GM21825 (cell line): ENCODE data around the gene TTC21A.
"Not testable (repeated sequence)": the region's sequence is repeated elsewhere in the genome, so short reads cannot be mapped to it uniquely, and the experiment has no call there.

Source experiments
- ATAC-seq: cut with Tn5 transposase; IDR thresholded peaks from one replicate; pipeline ENCODE4 v1.9.1; 2021; ENCODE audit warnings: mild to moderate bottlenecking, moderate library complexity; ENCODE audit not compliant: unreplicated experiment

The TTC21A gene, protein sequence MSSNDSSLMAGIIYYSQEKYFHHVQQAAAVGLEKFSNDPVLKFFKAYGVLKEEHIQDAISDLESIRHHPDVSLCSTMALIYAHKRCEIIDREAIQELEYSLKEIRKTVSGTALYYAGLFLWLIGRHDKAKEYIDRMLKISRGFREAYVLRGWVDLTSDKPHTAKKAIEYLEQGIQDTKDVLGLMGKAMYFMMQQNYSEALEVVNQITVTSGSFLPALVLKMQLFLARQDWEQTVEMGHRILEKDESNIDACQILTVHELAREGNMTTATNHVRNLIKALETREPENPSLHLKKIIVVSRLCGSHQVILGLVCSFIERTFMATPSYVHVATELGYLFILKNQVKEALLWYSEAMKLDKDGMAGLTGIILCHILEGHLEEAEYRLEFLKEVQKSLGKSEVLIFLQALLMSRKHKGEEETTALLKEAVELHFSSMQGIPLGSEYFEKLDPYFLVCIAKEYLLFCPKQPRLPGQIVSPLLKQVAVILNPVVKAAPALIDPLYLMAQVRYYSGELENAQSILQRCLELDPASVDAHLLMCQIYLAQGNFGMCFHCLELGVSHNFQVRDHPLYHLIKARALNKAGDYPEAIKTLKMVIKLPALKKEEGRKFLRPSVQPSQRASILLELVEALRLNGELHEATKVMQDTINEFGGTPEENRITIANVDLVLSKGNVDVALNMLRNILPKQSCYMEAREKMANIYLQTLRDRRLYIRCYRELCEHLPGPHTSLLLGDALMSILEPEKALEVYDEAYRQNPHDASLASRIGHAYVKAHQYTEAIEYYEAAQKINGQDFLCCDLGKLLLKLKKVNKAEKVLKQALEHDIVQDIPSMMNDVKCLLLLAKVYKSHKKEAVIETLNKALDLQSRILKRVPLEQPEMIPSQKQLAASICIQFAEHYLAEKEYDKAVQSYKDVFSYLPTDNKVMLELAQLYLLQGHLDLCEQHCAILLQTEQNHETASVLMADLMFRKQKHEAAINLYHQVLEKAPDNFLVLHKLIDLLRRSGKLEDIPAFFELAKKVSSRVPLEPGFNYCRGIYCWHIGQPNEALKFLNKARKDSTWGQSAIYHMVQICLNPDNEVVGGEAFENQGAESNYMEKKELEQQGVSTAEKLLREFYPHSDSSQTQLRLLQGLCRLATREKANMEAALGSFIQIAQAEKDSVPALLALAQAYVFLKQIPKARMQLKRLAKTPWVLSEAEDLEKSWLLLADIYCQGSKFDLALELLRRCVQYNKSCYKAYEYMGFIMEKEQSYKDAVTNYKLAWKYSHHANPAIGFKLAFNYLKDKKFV (N-terminal part only)

DNA sequence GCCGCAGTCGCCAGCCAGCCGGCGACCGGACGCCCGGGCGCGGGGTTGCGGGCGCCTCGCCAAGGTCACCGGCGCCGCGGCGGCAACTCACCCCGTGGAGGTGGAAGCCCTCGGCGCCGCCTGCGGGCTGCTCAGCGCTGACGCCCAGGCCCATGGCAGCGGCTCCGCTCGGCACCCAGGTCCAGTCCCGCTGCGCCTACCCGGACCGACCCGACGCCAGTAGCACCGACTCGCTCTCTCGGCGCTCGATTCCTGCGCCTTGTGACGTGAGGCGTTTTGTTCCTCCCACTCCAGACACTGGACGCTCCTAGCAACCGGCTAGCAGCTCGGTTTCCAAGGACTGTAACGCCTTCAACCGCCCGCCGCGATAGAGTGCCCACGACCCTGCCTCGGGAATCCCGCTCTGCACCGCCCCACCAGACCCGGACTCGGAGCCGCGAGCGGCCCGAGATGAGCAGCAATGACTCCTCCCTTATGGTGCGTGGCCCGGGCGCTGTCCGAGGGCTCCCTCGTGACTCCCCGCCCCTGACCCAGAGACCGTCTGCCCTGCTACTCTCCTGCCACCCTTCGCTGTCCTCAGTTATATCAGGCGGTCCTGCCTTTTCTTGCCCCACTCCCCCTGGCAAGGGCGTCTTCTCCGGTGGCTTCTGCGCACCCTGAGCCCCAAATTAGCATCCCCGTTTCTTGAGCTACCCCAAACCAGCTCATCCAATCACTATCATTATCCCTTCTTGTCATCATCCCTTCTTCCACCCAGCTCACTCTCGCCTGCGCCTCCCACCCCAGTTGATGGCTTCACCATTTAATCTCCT, at the start of gene TTC21A, which contains the start of gene GORASP1:
Gene TTC21A (plus strand): TSS at position 293 of the 812 bp plus-strand sequence. CDS start 158 bp downstream, at position 451.
Gene GORASP1 (minus strand): TSS at position 240 of the 812 bp plus-strand sequence. CDS start 86 bp downstream, at position 154.
- ATAC-seq: peak; percentile 50

DNA sequence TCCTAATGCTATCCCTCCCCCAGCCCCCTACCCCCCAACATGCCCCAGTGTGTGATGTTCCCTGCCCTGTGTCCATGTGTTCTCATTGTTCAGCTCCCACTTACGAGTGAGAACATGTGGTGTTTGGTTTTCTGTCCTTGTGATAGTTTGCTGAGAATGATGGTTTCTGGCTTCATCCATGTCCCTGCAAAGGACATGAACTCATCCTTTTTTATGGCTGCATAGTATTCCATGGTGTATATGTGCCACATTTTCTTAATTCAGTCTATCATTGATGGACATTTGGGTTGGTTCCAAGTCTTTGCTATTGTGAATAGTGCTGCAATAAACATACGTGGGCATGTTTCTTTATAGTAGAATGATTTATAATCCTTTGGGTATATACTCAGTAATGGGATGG, 46.3 kb upstream of the TTC21A start:
- ATAC-seq: not testable (repeated sequence)

DNA sequence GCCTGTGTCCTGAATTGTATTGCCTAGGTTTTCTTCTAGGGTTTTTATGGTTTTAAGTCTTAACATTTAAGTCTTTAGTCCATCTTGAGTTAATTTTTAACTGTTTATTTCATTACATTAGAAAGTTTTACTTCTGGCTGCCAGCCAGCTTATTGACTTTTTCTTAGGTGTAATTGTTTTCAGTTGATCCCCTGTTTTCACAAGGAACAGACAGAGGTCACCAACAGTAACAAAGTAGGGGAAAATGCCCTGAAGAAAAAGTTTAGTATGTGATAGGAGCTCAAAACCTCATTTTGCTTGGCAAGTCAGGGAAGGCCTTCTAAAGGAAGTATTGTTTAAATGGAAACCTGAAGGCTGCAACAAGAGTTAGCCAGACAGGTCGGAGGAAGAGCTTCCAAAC, 45.3 kb upstream of the TTC21A start:
- ATAC-seq: no peak

DNA sequence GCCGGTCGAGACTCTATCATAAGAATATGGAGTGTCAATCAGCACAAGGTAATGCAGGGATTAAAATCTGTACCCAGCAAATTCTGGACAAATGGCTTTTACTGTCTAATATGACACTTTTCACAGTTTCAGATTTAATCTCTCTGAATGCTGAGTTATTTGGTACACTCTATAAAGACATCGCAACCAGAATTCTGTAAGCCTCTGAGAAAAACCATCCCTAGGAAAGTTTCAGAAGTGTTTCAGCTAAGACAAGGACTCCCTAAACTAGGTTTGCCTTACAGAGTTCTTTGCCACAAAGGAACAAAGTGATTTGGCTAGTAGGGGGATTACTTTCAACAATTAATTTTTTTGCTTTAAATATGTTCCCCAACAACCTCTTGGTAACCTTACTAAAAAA, 44.3 kb upstream of the TTC21A start:
- no peak for ATAC-seq

DNA sequence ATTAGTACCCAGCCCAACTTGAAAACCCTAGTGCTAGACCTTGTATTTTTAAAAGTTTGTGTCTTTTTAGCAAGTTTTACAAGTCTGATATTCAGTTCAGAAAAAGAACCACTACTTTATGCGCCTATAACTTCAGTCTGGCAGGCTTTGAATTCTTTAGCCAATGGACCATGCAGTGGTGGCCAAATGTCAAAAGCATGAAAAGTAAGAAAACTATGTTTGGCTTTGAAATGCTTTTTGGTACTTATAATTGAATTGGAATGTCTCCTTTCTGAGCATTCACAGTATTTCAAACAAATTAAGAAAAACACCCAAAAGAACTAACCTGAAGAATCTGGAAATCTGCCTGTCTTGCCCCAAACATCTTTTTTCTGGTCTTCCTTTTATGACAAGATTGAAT, 42.8 kb upstream of the TTC21A start:
- ATAC-seq: no peak

DNA sequence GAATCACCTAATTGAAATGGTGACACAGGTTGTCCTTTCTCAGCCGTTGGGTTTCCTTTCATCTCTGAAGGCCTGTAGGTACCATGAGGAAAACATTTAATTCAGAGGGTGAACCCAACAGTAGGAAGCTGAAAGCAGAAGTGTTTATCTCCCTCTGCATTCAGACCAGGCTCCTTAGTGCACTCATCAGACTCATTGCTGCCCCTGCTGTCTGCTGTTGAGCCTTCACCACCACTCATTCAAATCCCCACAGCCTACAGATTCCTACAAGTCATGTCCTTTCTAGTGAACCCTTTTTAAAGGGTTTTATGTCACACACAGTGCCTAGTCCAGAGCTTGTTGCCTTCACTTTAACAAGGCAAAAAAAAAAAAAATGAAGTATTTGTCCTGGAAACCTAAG, 42.3 kb upstream of the TTC21A start:
- ATAC-seq: peak; percentile 98

DNA sequence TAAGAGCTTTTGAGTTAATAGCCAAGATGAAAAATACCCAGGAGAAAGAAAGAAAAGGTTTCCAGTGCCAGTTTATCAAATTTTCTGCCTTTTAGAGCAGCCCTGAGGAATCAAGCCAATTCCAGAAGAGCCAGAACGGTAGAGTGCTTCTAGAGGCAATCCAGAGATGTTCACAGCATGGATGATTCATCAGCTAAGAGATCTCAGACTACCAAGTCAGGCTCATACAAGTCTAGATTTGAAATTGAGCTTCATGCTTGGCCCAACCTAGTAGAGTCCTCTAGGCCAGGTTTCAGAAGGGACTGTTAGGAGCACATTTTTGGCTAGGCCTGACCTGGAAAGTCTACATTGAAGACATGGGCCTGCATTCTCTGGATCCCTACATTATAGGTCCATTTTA, 40.2 kb upstream of the TTC21A start:
- ATAC-seq: no peak

DNA sequence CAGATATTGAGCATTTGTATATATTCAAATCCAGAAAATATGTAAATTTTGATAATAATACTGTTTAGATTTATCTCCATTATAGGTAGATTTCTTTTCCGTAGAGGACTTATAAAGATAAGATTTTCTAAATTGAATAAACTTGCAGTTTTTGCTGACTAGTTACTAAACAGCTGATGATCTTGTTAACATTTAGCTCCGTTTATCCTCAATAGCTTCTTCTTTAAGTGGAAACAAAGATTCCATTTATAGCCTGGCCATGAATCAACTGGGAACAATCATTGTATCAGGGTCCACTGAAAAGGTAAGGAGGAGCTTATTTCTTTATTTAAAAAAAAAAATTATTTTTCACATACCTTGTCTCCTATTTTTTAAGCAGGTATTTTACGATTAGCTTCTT, 38.9 kb upstream of the TTC21A start:
- no peak for ATAC-seq

DNA sequence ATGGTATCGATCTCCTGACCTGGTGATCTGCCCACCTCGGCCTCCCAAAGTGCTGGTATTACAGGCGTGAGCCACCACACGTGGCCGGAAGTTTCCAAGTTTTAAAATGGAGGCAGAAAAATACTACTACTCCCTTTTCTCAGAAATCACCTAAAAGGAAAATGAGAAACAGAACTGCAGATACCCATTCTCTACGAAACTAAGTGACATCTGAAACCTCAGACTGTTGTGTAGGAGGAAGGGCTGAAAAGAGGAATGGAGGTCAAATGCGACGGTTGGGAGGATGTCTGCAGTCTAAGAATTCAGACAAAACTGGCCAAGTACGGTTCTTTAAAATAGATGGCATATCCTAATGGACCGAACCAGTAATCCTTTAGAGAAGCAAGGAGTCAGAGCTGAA, 31.6 kb upstream of the TTC21A start:
- no peak for ATAC-seq

DNA sequence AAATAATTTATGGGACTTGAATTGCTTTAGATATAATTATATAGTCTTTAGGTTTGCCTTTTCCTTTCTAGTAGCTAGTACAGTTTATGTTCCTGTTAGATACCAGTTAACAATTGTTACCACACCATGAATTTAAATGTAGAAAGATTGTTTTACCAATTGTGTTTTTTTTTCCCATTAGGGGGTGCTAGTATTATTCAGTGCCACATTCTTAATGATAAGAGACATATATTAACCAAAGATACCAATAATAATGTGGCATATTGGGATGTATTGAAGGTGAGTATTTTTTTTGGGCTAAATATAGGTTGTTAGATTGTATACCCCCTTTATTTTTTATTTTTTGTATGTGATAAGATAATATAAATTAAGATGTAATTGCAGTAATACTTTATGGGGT, 27.9 kb upstream of the TTC21A start:
- no peak for ATAC-seq

DNA sequence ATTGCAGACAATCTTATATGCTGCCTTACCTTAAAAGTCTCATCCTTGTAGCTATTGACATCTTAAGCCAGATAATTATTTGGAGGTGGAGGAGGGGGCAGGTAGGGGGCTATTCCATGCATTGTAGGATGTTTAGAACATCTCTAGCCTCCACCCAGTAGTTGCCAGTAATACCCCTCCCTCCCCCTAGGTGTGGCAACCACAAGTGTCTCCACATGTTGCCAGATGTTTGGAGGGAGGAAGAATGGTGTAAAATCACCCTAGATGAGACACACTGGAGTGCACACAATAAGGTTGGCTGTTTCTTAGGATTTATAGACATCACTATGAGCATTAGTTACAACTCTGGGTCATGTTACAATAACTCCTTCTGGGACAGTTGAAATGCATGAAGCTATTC, 27.5 kb upstream of the TTC21A start:
- no peak for ATAC-seq

DNA sequence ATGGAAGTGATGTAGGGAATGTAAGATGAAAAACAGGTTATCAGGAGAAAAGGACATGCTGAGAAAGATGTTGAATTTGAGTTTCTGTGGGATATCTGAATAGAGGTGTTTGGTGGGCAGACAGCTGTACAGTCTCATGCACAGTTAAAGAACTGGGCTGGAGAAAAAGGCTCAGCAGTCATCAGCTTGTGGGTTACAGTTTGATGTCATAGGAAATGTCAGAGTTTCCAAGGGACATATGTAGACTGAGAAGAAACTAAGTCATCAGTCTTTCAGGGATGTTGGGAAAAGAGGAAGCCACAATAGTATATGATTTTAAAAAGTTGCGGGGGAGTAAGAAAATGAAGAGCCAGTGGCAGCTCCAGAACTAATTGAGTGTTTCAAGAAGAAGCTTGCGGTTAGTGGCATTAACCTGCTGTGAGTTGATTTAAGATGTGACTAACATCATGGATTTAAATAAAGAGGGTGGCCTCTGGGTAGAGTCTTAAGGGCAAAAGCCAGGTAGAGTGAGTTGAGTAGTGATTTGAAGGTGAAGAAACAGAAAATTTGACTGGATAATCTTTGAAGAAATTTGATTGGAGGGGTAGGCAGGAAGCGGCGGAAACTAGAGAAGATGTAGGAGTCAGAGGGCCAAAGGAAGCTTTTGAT, 24.7 kb upstream of the TTC21A start:
- no peak for ATAC-seq

DNA sequence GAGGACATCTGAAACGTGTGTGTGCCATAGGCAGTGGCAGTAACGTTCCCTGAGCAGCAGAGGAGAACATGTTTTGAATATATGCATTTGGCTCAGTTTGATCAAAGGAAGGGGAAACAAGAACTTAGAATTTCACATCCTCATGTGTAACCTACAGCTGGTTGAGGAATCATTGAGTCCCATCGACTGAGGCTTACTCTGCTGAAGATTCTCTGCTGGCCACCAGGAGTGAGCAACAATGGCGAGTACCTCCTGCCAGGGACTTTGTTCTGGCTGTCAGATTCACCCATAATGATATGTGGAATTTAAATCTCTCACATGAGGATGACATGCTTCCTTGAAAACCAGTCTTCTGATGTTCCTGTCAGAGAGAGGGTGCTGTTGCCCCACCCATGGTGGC, 21.3 kb upstream of the TTC21A start:
- no peak for ATAC-seq

DNA sequence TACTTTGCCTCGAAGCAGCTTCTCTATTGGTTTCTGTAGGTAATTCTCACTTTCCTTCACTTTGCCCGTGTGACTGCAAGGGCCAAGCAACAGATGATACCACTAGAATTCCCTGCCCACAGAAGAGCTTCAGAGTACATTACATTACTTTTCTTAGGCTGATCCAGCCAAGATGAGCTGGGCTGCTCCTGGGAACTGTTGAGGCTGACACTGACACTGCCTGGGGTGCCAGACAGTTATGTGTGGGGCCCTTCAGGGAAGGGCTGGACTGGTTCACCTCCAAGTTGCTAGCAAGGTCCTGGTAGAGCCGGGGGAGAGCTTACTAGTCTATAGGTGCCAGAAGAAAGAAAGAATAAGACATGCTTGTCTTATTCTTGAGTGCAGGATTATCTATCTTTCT, 19.0 kb upstream of the TTC21A start:
- no peak for ATAC-seq

DNA sequence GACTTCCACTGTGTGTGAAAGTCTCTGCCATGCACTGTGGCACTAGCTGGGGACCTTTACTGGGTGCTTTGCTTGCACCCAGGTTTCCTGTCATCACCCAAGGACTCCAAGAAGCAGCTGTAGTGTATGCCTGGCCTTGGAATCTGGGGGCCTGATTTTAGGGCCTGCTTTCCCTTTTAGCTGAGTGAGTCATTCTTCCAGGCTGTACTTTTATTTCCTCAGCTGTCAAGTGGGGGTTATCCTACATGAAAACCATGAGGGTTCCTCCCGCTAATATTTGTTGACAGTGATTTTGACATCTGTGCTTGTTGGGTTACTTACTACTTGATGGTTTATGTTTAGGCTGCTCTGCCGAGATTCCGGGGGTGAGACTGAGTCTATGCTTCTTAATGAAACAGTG, 18.6 kb upstream of the TTC21A start:
- ATAC-seq: no peak

DNA sequence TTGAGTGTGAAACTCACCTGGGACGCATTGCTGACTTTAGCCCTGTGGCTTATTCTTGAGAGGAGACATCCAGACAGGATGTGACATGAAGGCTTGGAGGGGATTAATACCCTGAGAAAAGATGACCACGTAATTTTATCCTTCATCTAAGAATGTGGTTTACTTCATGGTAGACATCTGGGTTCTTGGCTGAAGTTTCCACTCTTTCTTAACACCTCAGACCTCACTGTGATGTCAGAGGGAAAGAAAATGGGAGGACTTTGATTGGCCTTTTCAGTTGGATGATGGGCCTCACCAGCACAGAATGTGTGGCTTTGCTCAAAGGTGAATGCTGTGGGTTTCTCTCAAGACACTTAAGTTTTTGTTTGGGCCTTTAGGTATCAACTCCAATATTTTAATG, 16.6 kb upstream of the TTC21A start:
- no peak for ATAC-seq

DNA sequence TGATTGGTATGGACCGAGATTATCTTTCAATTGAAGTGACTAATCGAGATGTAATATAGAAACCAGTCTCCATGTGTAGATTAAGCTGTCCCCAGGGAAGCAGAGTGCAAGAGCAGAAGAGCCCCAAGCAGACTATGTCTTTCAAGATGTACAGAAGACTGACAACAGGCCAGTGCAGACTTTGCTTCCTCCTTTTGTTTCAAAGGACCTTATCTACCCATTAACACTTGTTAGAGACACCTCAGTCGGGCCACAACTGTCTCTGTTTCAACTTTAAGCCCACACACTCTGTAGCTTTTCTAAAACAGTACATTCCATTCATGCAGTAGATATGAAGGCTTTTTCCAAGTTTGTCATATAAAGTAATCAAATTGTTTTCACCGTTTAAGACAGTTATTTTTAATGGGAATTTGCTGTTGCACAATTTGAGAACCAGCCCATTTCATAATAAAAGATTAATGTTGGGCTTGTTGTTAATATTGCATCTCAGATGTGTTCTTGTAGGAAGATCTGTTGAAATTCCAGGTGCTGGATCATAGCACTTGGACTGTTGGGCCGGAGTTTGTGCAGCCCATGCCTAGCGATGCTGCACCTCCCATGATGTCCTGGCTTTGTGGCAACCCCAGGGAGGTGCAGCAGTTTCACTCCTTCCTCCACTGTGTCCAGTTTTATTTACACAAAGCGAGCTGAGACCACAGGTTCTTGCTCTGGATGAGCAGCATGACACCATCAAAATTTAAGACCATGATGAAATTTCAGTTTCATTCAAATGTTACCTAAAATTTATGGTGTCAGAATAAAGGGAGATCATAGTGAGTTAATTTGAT, 12.4 kb upstream of the TTC21A start:
- ATAC-seq: no peak

DNA sequence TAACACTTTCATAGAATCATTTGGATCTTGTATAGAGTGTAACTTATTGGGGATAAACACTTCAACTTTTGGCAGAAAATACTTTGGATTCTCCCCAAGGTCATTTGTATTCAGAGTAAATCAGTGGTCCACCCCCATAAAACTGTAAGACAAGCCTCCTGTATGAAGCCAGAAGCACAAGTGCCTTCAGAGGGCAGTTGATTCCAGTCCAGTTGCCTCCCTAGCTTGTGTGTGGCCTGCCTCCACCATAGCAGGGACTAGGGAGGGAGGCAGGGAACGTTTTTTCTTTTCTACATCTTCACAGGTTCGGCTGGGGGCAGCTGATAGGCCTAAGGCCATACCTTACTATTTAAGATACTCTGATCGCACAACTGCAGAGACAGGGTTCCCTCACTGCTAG, 11.7 kb upstream of the TTC21A start:
- ATAC-seq: no peak

DNA sequence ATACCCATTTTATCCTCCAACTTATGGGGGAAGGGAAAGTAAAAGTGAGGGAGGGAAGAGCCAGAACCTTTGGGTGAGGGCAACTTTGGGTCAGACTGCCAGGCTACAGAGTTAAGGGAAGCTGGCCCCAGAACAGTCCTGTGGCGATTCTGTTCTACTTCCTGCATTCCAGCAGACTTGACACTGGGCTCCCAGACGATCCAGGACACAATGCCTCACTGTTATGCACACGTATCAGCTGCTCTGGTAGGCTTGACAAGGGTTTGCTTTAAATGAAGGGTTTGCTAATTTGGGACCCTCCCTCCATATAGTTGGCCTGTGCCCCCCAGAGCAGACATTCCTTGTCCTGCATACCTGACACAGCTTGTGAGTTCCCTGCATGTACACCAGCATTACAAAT, 10.7 kb upstream of the TTC21A start:
- ATAC-seq: no peak
